Endometrium (tissue), 2 donors: ENCODE results near the gene PCDHGA3.
"Not testable (repeated sequence)": the region's sequence is repeated elsewhere in the genome, so short reads cannot be mapped to it uniquely, and the experiment has no call there.

Experiments
- FAIRE-seq: peaks from 2 replicates; lab custom pipeline; 2012; peaks lifted over from hg19 to GRCh38; lab: Jason Lieb, UNC
- donor health status: control.
- donor health status: control.

The PCDHGA3 gene

GRCh38 chr5:141383345-141383744, 39.7 kb downstream of the PCDHGA3 start:
- FAIRE-seq = no peak

- no peak for FAIRE-seq
Observed at GRCh38 chr5:141384471-141385267, 41.0 kb downstream of the PCDHGA3 start.

GRCh38 chr5:141387557-141388311, 44.1 kb downstream of the PCDHGA3 start, which contains the start of gene PCDHGB4:
Gene PCDHGB4, plus strand, starts transcription at chr5:141387698. Its CDS starts 187 bp downstream, at chr5:141387885.
- FAIRE-seq = not testable (repeated sequence)

- FAIRE-seq = no peak
Observed at GRCh38 chr5:141388661-141389060, 45.0 kb downstream of the PCDHGA3 start.

- FAIRE-seq = no peak
Observed at GRCh38 chr5:141389153-141390042, 45.8 kb downstream of the PCDHGA3 start.

- no peak for FAIRE-seq
Observed at GRCh38 chr5:141392429-141393198, 49.0 kb downstream of the PCDHGA3 start, which contains the start of gene PCDHGA8. Gene PCDHGA8, plus strand, starts transcription at chr5:141392633. Its CDS starts 181 bp downstream, at chr5:141392814.

- FAIRE-seq = no peak
Observed at GRCh38 chr5:141393267-141393666, 49.6 kb downstream of the PCDHGA3 start.

- not testable (repeated sequence) for FAIRE-seq
Observed at GRCh38 chr5:141394401-141395187, 51.0 kb downstream of the PCDHGA3 start.
